T47D (cell line): Measurements from ENCODE around the gene OS9.

ENCODE experiments used
- DNase-seq, 2 experiments: peaks; one replicate each; pipeline versions ENCODE4 v3.0.0 to v3.0.0-alpha.2; 2011 to 2012; ENCODE audit warnings: low read depth in 1 of 2, low spot score in 1 of 2
- JUND ChIP-seq: IDR thresholded peaks from 2 replicates; pipeline ENCODE4 v1.6.1; 2012; ENCODE audit warnings: low read depth
- in situ Hi-C: cut with HindIII; loops from 2 replicates; pipeline ENCODE4 v1.10.0; 2016; ENCODE audit warnings: low sequenced_read_pairs, low pct_unique_long_range_greater_than_20kb

The OS9 gene

GRCh38 chr12:57760347-57760982 is 66.5 kb downstream of the OS9 start:
- TF ChIP-seq JUND, result no peak
- in situ Hi-C loops, result no loop called here
- DNase-seq, result no peak

- DNase-seq, result no peak
- in situ Hi-C loops, result no loop called here
- no peak for TF ChIP-seq JUND
These were observed 67.6 kb downstream of the OS9 start for GRCh38 chr12:57761391-57761998.

GRCh38 chr12:57762463-57762862 is 68.5 kb downstream of the OS9 start:
- TF ChIP-seq JUND, result no peak
- in situ Hi-C loops, result no loop called here
- no peak for DNase-seq

DNA sequence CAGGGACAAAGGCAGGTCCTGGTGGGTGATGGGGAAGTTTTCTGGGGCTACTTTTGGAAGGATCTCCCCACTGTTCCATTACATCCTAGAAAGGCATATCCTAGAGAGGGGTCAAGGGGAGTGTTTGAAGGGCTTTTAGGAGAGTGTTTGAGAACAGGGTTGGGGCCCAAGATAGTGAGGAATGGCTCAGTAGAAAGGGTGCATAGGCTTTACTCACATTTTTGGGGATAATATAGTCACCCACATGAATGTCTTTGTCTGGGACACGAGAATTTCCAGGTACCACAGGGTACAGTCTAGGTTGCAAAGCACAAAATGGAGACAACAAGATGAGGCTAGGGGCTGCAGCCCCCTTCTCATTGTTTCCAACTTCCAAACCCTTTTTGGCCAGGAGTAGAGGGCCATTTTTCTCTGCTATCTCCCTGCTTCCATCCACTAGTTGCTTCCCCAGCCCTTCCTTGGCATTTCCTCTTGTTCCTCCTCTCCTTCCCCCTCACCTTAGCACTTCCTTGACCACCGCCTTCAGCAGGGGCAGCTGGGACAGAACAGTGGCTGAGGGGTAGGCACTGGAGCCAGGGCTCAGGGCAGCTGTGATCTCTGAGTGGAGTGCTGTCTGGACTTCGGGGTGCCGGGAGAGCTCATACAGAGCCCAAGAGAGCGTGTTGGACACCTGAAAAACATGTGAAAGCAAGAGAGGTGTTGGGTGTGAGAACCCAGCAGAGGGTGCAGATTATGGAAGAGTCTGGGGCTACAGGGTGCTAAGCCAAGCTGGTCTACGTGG is 70.1 kb downstream of the OS9 start:
- in situ Hi-C loops, result no loop called here
- TF ChIP-seq JUND, result no peak
- no peak for DNase-seq

GRCh38 chr12:57764662-57765002 is 70.7 kb downstream of the OS9 start:
- in situ Hi-C loops, result no loop called here
- DNase-seq, result peak in 1 of 2 experiments; percentile 45
- TF ChIP-seq JUND, result no peak

GRCh38 chr12:57765003-57765697 is 71.2 kb downstream of the OS9 start:
- in situ Hi-C loops, result no loop called here
- DNase-seq, result peak; percentile 55 to 63
- no peak for TF ChIP-seq JUND

DNA sequence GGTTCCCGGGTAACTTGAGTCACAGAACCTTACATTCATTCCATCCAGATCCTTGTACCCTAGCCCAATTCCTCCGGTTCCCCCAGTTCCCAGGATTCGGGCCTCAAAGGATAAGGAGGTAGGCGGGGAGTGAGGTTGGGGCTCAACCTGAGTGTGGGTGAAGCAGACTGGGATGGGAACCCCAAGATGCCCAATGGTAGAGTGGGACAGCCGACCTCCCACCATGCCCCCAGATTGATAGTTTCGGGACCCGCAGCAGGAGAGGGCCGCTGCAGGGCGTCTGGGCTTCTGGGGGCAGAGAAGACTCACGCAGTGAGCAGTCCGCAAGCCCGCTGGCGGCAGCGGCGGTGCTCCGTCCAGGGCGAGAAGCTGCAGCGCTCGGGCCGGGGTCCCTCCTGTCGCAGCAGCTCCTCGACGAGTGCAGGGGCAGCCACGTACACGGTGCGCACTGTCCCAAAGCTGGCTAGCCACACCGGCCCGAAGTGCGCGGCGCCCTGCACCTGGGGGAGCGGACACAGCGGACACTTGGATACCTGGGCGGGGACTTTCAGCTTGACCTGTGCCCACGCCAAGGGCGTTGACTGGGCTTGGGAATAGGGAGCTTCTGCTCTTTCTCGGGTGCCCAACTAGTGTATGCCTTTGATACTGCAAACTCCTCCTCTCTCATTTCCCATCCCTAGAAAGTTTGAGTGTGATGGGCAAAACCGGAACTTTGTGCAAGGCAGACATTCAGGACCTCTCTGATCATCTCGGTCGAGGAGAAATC is 71.9 kb downstream of the OS9 start:
- DNase-seq, result no peak
- in situ Hi-C loops, result no loop called here
- no peak for TF ChIP-seq JUND

GRCh38 chr12:57766464-57767304 is 72.8 kb downstream of the OS9 start, which contains the start of gene CYP27B1:
TSS of gene CYP27B1 (minus strand) at chr12:57767078. CDS start at chr12:57767041, 37 bp downstream.
- no peak for TF ChIP-seq JUND
- DNase-seq, result peak in 1 of 2 experiments; percentile 72
- in situ Hi-C loops, result no loop called here

DNA sequence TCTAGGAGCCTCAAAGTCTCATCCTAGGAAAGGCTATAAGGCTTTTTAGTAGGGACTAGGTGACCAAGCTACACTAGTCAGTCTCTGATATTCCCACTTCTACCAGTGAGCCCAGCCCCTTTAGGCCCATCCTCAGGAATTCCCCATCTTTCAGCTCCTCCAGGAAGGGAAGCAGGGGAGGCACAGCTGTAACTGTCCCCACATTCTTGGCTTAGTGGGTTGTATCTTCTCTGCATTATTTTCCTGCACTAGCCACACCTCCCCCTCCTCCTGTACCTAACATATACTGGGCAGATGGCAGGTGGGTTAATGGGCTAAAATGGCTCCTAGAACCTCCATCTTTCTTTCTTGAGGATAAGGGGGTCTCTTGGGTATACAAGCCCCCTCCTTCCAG is 73.4 kb downstream of the OS9 start:
- in situ Hi-C loops, result no loop called here

GRCh38 chr12:57767876-57768275 is 73.9 kb downstream of the OS9 start:
- no peak for DNase-seq
- TF ChIP-seq JUND, result no peak
- in situ Hi-C loops, result no loop called here

More for the DNA sequence above, 73.4 kb downstream of the OS9 start:
- DNase-seq, result no peak
- no peak for TF ChIP-seq JUND

GRCh38 chr12:57769594-57769993 is 75.7 kb downstream of the OS9 start:
- no peak for DNase-seq
- no peak for TF ChIP-seq JUND
- in situ Hi-C loops, result no loop called here
